GM18870 (cell line): ENCODE data around the gene SELENOS.

Experiments used
- ATAC-seq: cut with Tn5 transposase; IDR thresholded peaks from one replicate; pipeline ENCODE4 v1.9.1; 2021; ENCODE audit warnings: moderate library complexity; ENCODE audit not compliant: unreplicated experiment

Gene SELENOS

GRCh38 chr15:101277038-101277822 is at the start of gene SELENOS:
Gene SELENOS (minus strand): TSS chr15:101277485. CDS start chr15:101277417, 68 bp downstream.
- peak; percentile 54 for ATAC-seq

- ATAC-seq, result no peak
Observed at GRCh38 chr15:101326462-101327146, 49.3 kb upstream of the SELENOS start.

GRCh38 chr15:101326026-101326315 is 48.7 kb upstream of the SELENOS start:
- no peak for ATAC-seq

- no peak for ATAC-seq
Observed at GRCh38 chr15:101325263-101326025, 48.2 kb upstream of the SELENOS start.

- ATAC-seq, result no peak
Observed at GRCh38 chr15:101324524-101325177, 47.4 kb upstream of the SELENOS start.

- no peak for ATAC-seq
Observed at GRCh38 chr15:101323793-101324523, 46.7 kb upstream of the SELENOS start.

- no peak for ATAC-seq
Observed at GRCh38 chr15:101322854-101323477, 45.7 kb upstream of the SELENOS start.

GRCh38 chr15:101322016-101322695 is 44.9 kb upstream of the SELENOS start:
- ATAC-seq, result no peak

GRCh38 chr15:101320501-101321052 is 43.3 kb upstream of the SELENOS start:
- ATAC-seq, result no peak

- no peak for ATAC-seq
Observed at GRCh38 chr15:101318839-101319238, 41.6 kb upstream of the SELENOS start.

GRCh38 chr15:101318147-101318819 is 41.0 kb upstream of the SELENOS start:
- ATAC-seq, result no peak

- no peak for ATAC-seq
Observed at GRCh38 chr15:101317336-101317872, 40.1 kb upstream of the SELENOS start.

- ATAC-seq, result no peak
Observed at GRCh38 chr15:101316529-101316928, 39.2 kb upstream of the SELENOS start.

GRCh38 chr15:101315736-101316135 is 38.5 kb upstream of the SELENOS start:
- no peak for ATAC-seq

GRCh38 chr15:101314336-101315125 is 37.2 kb upstream of the SELENOS start:
- no peak for ATAC-seq

GRCh38 chr15:101313041-101313761 is 35.9 kb upstream of the SELENOS start:
- no peak for ATAC-seq

- no peak for ATAC-seq
Observed at GRCh38 chr15:101310508-101310907, 33.2 kb upstream of the SELENOS start.
